C4-2B (cell line): ENCODE results near the gene RNF135.

Source experiments
- H3K27ac ChIP-seq: fragments of 450-650 bp; 2 replicates; pipeline ENCODE4 v1.5.1; 2017
- ZFX ChIP-seq: fragments of 450-650 bp; IDR thresholded peaks from 2 replicates; pipeline ENCODE4 v1.6.1; 2017
- TF ChIP-seq, protein P1 (sequence below): fragments of 450-650 bp; conservative IDR thresholded peaks from 2 replicates; pipeline ENCODE4 v1.5.1; 2017; ENCODE audit warnings: mild to moderate bottlenecking

The RNF135 gene

DNA sequence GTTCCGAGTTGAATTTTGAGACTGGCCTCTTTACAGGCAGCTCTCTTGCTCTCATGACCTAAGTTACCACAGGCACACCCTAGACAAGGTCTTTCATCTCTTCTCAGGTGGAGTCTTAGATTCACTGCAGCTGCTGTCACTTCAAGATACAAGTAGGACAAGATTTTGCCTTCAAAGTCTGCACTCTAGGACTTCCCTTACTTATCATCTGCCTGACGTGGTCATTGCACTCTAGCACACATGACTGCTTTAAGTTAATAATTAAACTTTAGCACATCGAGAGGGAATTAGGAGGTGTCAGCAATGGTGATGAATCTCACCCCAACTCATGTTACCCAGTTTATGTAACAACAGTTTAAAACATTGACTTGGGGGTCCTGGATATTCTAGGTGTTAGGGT, 25.6 kb downstream of the RNF135 start:
- TF ChIP-seq ZFX, result no peak
- TF ChIP-seq, protein P1, sequence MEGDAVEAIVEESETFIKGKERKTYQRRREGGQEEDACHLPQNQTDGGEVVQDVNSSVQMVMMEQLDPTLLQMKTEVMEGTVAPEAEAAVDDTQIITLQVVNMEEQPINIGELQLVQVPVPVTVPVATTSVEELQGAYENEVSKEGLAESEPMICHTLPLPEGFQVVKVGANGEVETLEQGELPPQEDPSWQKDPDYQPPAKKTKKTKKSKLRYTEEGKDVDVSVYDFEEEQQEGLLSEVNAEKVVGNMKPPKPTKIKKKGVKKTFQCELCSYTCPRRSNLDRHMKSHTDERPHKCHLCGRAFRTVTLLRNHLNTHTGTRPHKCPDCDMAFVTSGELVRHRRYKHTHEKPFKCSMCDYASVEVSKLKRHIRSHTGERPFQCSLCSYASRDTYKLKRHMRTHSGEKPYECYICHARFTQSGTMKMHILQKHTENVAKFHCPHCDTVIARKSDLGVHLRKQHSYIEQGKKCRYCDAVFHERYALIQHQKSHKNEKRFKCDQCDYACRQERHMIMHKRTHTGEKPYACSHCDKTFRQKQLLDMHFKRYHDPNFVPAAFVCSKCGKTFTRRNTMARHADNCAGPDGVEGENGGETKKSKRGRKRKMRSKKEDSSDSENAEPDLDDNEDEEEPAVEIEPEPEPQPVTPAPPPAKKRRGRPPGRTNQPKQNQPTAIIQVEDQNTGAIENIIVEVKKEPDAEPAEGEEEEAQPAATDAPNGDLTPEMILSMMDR, result no peak
- no peak overlapping the region for H3K27ac ChIP-seq

- H3K27ac ChIP-seq, result no peak overlapping the region
- TF ChIP-seq ZFX, result no peak
- TF ChIP-seq, protein P1, result no peak
Measured at GRCh38 chr17:30997270-30997669, 26.4 kb downstream of the RNF135 start.

- H3K27ac ChIP-seq, result no peak overlapping the region
- no peak for TF ChIP-seq ZFX
- TF ChIP-seq, protein P1, result no peak
Measured at GRCh38 chr17:30997842-30998241, 27.0 kb downstream of the RNF135 start.

DNA sequence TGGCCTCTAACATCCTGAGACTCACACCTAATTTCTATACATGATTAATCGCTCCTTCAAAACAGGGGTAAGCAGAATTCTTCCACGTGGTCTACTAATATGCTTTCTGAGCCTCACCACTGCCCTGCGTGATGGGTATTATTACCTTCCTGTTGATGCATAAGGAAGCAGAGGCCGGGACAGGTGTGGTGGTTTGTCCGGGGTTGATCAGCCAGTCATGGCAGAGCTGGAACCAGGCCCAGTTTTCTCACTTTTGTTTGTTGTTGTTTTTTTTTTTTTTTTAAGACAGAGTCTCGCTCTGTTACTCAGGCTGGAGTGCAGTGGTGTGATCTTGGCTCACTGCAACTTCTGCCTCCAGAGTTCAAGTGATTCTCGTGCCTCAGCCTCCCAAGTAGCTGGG, 31.2 kb downstream of the RNF135 start:
- no peak overlapping the region for H3K27ac ChIP-seq
- no peak for TF ChIP-seq ZFX
- TF ChIP-seq, protein P1, result no peak

GRCh38 chr17:31003225-31003866, 32.5 kb downstream of the RNF135 start:
- TF ChIP-seq, protein P1, result no peak
- TF ChIP-seq ZFX, result no peak

GRCh38 chr17:31004160-31004559, 33.3 kb downstream of the RNF135 start:
- TF ChIP-seq ZFX, result no peak
- TF ChIP-seq, protein P1, result no peak
- H3K27ac ChIP-seq, result no peak overlapping the region

More at GRCh38 chr17:31003225-31003866, 32.5 kb downstream of the RNF135 start:
- no peak overlapping the region for H3K27ac ChIP-seq

- TF ChIP-seq, protein P1, result no peak
- TF ChIP-seq ZFX, result no peak
- no peak overlapping the region for H3K27ac ChIP-seq
Measured at GRCh38 chr17:31007695-31008373, 37.0 kb downstream of the RNF135 start.
